ENCODE measurements around the gene CD101.
A peak's percentile ranks its signal among the peaks of the same experiment; 100 is the strongest.
"Not testable (repeated sequence)": the region's sequence is repeated elsewhere in the genome, so short reads cannot be mapped to it uniquely, and the experiment has no call there.

The CD101 gene, protein sequence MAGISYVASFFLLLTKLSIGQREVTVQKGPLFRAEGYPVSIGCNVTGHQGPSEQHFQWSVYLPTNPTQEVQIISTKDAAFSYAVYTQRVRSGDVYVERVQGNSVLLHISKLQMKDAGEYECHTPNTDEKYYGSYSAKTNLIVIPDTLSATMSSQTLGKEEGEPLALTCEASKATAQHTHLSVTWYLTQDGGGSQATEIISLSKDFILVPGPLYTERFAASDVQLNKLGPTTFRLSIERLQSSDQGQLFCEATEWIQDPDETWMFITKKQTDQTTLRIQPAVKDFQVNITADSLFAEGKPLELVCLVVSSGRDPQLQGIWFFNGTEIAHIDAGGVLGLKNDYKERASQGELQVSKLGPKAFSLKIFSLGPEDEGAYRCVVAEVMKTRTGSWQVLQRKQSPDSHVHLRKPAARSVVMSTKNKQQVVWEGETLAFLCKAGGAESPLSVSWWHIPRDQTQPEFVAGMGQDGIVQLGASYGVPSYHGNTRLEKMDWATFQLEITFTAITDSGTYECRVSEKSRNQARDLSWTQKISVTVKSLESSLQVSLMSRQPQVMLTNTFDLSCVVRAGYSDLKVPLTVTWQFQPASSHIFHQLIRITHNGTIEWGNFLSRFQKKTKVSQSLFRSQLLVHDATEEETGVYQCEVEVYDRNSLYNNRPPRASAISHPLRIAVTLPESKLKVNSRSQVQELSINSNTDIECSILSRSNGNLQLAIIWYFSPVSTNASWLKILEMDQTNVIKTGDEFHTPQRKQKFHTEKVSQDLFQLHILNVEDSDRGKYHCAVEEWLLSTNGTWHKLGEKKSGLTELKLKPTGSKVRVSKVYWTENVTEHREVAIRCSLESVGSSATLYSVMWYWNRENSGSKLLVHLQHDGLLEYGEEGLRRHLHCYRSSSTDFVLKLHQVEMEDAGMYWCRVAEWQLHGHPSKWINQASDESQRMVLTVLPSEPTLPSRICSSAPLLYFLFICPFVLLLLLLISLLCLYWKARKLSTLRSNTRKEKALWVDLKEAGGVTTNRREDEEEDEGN

DNA sequence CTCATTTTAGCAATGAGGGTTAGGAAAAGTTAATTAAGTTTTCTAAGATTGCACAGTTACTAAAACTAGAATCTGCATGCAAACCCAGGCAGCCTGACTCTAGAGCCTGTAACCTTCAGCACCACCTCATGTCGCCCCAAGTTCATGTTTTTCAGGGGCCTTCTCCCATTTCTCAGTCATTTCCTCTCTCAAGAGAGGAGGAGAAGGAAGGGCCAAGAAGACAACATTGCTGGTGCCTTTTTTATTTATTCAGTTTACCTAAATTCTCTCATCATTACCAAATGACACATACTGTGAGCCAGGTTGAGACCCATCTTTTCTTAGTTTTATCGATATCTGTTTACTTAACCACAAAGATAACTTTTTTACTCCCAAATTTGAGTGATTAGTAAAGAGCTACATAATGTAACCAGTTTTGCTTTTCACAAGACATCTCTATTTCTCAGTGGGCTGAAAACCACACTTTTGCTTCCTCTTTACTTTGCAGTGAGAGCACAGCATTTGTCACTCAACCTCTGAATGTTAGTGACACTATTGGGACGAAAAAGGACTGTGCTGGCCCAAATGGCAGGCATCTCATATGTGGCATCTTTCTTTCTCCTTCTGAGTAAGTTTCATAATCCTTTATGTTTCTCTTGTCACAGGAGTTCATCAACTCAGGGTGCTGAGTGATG lies at the start of gene CD101:
CD101 (plus strand) TSS at position 507 of the 674 bp plus-strand sequence; CDS start at position 565, 58 bp downstream.
- no peak for DNase-seq

DNA sequence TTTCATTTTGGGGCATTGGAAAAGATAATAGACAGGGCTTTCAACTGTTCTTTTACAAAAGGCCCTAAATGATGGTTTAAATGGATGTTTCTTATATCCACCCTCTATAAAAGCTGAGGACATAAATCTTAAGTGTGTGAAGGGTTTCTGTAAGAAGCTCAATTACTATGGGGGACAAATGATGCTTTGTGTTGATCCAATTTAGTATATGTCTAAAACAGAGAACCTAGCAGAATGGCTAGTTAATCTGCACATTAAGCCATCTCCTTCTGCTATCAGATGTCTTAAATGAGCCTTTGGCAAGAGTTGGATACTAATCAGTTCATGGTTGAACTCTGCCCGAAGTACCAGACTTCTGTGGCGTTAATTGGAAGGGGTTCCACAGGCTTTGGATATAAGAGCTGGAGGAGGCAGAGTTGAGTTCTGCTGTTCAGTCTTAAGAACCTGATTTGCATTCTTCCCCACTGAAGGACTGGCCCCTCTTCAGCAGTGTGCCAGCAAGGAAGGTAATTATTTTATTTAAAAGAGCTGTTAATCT lies 48.8 kb upstream of the CD101 start:
- no peak for DNase-seq

DNA sequence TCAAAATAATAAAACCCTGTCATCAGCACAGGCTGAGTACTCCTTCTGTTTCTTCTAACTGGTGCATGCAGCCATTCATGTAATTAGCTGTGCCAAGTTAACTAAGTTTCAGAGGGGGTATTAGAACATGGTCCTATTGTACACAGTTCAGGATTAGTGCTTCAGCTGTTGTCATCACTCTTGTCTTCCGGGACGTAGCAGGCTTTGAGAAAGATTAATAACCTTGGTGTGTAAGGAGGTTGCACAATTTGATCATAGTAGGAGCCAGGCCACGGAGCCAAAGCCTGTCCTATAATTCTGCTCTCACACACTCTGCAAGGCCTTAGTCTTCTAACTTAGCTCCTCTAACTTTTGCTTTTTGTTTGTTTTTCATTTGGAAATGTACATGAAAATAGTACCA lies 47.1 kb upstream of the CD101 start:
- DNase-seq, result no peak

DNA sequence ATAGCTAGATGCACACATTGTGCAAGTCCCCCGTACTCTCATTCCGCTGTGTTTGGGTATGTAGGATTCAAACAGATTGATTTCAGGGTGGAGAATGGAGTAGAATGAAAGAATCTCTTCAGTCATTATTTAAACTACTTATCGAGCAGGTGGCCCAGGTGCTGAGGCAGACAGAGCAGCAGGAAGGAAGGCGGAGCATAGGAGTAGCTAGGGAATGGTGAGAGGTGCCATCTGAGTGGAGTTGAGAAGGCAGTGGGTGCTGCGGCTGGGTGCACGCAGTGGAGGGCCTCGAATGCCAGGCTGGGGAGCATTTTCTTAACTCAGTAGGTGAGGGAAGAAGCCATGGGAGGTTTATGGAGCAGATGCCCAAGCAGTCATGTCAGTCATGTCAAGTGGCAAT lies 45.2 kb upstream of the CD101 start:
- no peak for DNase-seq

DNA sequence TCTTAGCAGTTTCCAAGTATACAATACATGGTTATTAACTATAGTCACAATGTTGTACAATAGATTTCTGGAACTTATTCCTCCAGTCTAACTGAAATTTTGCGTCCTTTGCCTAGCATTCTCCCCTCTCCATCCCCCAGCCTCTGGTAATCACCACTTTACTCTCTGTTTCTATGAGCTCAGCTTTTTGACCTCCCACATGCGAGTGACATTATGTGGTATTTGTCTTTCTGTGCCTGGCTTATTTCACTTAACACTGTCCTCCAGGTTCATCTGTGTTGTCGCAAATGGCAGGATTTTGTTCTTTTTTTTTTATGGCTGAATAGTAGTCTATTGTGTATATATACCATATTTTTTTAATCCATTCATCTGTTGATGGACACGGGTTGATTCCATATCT lies 43.9 kb upstream of the CD101 start:
- DNase-seq, result no peak

DNA sequence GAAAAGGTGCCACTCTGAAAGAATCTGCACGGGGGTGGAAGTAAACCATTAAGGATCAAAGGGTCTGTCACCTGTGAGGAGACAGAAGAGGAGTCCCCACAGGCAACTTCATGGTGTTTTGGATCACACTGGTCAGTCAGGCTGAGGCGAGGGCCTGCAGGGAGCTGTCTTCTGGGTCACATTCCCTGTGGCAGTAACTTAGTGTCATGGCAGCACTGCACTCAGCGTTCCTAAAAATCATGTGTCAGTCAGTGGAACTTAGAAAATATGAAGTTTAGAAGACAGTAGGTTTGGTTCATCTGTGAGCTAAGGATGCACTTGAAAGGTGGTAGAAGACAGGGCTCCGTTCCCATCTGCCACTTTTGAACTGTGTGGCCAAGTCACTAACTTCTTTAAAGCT lies 43.5 kb upstream of the CD101 start:
- DNase-seq, result no peak

DNA sequence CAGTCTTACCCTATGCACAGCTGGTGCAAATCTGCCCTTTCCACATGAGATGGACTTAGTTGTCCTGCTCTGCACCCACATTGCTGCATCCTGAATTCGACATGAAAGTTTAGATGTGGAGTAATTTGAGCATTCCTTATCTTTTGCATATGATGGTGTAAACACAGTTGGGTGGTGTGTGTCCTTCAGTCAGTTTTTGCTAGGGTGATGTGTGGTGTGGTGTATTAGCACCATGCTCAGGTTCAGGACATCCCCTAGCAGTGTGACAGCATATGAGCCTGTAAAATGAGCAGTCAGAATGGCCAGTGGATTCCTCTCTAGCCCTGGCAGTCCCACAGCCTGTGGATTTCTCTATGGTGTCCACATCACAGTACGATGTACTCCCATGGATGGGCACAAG lies 42.6 kb upstream of the CD101 start:
- no peak for DNase-seq

DNA sequence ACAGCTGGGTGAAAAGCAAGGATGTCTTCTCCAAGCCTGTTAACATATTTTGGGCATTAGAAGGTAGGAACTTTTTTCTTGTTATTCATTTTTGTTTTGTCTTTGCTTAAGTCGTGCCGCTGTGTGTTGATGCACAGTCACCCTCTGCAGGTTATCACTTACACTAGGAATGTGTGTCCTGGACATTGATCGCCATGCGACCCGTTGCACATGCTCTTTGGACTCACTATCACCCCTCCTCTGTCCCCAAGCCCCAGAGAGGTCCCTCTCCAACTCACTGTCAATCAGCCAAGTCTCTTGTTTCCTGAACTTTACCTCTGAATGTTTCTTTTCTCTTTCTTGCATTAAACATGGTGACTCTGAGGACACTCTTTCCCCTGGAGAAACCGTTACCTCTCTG lies 40.0 kb upstream of the CD101 start:
- DNase-seq, result no peak

DNA sequence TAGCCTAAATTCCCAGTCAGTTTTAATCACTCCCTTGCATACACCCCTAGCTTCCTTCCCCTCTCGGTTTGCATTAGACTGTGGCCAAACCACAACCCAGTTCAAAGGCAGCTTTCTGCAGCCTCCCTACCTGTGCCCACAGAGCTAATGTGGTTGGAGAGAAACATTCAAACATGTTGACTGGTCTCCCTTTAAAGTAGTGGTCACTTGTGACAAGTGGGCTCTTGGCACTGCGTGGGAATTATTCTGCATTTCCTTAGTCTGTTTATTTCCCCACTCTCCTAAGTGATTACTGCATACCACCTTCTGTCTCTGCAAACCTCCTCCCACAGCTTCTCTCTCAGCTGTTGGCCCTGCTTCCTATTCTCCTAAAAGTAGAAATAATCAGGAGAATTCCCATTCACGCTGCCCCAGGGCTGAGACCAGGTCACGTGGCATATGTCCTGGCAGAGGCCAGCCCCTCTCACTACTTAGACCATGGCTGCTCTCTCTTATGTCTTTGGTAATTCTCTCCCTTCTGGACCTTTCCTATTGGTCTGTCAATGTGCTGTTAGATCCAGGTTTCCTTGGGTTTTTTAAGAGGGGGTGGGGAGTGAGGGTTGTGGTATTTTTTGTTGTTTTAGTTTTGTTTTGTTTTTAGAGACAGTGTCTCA lies 38.4 kb upstream of the CD101 start:
- DNase-seq, result peak; percentile 1

DNA sequence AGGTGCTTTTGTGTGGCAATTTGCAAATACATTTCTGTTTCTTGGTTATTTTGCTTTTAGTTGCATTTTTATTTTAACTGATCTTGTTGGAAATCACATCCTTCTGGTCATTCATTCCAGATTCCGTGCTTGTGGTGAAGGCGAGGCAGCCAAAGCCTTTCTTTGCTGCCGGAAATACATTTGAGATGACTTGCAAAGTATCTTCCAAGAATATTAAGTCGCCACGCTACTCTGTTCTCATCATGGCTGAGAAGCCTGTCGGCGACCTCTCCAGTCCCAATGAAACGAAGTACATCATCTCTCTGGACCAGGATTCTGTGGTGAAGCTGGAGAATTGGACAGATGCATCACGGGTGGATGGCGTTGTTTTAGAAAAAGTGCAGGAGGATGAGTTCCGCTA lies 34.8 kb upstream of the CD101 start:
- no peak for DNase-seq

DNA sequence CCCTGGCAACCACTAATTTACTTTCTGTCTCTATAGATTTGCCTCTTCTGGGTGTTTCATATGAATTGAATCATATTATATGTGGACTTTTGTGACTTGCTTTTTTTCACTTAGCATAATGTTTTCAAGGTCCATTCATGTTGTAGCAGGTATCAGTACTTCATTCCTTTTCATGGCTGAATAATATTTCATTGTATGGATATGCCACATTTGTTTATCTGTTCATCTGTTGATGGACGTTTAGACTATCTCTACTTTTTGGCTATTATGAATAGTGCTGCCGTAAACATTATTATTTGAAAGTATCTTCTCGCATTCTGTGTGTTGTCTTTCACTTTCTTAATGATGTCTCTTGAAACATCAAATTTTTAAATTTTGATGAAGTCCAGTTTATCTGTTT lies 32.8 kb upstream of the CD101 start:
- DNase-seq, result no peak

DNA sequence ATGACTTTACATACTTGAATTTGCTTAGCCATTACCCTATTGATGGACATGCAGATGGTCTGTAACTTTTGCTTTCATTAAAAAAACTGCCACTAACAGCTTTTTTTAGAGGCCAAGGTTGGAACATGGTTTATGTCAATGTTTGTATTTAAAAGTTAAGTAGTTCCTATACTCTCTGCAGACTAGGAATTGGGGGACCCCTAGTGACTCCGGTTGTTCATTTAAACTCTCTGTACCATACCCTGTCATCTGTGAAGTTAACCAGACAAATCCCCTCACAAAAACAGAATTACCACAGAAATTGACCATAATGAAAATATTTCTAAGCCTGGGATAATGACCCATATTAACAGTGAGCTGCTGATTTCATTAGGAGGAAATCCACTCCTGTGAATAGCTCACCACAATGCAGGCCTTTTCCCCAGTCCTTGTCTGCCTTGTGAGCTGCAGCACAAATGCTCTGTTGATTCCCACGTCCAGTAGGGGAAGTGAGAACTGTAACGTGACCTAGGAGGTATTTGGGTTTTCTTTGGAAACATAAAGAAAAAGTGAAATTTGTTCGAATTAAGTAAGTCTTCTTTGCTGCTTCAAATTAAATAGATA lies 30.2 kb upstream of the CD101 start:
- no peak for DNase-seq

DNA sequence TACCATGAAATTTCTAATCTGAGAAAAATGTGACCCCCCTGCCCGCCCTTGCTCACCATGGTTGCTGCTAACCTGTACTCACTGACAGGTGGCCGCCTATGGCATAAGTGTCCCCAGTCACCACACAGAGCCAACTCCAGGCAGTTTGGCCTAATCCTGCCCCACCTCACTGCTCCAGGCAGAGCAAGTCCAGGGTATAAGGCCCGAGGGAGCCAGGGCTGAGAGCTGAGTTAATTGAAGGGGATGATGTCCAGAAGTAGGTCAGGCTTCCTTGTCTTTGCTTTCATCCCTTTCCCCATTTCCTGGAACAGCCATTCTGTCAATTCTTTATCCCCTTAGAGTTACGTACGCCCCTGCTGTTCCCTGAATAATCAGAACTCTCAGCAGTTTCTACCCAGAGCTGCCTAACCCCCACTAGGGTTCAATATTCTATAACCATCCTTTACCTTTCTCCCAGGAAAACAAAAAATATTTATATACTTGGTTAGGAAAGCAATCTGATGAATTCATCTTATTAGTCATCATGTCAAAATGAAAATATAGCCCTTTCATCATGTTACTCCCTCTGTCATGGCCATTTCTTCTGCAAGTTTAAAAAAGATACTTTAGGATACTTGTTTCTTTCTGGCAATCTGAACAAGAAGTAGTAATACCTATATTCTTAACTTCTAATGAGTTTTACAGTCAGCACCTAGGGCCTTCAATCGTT lies 29.4 kb upstream of the CD101 start:
- no peak for DNase-seq

DNA sequence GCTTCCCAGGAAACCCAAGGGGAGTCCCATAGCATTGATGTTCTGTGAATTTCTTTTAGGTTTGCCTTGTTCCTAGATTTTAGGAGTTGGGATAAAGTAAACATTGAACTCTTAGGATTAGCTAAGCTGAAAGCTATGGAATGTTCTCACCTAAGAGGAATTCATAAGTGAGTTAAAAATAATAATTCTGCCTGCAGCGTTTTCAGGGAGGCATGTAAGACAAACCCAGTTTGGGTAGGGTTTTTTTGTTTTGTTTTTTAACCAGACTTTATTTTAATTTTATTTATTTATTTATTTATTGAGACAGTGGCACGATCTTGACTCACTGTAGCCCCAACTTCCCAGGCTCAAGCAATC lies 28.9 kb upstream of the CD101 start:
- DNase-seq, result no peak

DNA sequence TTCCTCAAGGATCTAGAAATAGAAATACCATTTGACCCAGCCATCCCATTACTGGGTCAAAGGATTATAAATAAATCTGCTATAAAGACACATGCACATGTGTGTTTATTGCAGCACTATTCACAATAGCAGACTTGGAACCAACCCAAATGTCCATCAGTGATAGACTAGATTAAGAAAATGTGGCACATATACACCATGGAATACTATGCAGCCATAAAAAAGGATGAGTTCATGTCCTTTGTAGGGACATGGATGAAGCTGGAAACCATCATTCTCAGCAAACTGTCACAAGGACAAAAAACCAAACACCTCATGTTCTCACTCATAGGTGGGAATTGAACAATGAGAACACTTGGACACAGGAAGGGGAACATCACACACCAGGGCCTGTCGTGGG lies 21.3 kb upstream of the CD101 start:
- DNase-seq, result not testable (repeated sequence)

DNA sequence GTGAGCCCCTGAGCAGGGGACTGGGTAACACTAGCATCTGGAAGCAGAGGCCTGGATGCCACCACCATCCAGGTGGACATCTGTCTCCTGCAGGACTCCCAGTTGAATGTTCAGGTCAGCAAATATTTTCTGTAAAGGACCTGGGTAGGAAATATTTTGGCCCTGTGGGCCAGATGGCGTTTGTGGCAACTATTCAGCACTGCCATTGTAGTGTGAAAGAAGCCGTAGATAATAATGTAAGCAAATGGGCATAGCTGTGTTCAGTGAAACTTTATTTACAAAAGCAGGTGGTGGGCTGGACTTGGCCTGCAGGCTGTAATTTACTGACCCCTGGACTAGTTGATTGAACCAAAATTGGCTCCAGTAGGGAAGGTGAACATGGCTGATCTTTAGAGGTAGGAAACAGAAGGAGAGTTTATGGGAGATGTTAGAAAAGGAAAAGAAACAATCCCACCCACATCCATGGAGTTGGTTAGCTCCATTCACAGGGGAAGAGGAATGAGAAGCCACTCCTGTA lies 20.0 kb upstream of the CD101 start:
- no peak for DNase-seq

DNA sequence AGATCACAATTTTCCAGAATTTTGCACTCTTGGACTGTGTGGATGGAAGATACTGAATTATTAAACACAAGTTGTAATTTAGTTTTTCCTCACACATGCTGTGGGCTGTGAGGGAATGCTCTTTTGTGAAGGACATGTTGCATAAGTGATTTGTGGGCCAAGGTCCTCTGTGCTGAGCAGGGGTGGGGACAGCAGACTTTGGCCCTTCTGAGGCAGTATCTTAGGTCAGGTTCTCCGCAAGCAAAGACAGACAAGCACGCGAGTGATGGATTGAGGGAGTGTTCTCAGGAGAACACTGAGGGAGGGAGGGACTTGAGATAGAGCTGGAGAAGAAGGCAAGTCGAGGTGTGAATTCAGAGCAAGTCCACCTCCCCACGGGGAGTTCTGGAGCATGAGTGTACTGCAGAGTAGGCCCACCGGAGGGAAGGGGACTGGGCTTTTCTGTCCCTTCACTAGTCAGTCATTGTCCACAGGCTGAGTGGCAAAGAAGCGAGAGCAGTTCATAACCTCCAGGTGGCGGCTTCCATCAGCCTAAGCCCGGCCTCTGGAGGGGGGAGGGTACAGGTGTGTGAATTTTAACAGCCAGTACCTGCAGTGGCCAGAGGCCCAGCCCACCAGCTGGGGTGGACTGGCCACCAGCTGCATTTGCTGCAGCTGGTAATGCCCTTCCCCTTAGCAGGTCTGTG lies 19.1 kb upstream of the CD101 start:
- no peak for DNase-seq

DNA sequence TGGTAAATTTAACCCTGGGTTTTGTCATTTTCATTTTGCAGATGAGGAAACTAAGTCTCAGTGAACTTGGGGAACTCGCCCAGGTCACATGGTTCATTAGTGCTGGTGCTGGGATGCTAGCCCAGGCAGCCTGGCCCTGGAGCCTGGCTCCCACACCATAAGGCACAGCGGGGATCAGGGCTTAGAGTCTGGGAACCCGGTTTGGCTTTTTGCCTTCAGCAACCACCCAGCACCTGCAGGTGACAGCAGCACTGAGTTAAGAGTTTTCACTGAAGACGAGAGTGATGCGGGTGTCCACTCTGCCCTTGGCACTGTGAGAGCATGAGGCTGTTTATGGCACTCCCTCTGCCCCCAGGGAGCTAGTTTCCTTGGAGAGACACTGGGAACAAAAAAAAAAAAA lies 18.4 kb upstream of the CD101 start:
- DNase-seq, result no peak

DNA sequence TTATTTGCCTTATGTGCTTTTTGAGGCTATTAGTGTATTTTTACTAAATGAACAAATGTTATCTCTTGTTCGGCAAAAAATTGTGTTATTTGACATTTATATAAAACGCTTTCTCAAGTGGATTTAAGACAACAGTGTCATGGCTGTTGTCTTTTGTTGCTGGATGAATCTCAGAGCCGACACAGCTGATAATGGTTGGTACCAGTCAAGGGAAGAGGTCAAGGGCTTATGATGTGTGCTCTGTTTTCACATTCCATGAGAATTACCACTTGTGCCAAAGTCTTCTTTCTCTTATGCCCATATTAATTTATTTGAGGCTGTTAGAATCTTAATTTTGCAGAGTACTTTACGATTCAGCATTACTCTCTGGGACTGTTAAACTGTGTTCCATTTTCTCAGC lies 17.9 kb upstream of the CD101 start:
- DNase-seq, result no peak

DNA sequence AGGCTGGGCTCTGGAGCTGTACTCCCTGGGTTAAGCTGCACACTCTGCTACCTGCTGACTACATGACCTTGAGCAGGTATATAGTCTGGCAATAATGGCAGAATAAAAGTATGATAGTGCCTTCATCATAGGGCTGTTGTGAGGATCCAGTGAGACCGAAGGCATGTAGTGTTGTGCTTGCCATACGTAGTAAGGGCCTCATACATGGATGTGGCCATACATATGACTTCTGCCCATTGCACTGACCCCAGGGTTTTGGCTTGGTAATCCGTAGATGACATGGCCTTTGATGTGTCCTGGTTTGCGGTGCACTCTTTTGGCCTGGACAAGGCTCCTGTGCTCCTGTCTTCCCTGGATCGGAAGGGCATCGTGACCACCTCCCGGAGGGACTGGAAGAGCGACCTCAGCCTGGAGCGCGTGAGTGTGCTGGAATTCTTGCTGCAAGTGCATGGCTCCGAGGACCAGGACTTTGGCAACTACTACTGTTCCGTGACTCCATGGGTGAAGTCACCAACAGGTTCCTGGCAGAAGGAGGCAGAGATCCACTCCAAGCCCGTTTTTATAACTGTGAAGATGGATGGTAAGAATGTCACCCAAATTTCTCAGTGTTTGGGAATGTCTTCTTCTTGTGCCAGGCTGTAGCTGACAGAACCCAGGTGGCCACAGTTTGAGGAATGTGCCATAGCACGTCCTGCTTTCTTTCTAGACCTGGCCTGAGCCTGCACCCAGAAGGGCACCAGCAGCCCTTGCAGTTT lies 17.0 kb upstream of the CD101 start:
- no peak for DNase-seq

All from GF-D8 (cell line).